ENCODE results near the gene C20orf202.

DNA sequence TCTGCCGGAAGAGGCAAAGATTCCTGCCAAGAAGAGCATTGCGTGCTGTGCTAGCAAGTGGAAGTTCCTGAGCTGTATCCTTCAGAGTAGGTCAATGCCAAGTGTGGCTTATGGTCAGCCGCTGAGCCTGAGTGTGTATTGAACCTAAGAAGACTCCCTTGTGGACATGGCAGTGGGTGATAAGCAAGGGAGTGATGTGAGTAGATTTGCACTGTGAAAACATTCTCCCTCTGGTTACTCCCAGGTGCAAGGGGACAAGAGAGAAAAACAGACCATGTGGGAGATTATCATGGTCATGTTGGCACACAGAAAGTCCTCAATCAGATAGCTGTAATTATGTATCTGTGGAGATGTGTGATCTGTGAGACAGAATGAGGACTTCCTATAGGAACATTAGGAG is 12.4 kb upstream of the C20orf202 start:
- TF ChIP-seq, protein P1, sequence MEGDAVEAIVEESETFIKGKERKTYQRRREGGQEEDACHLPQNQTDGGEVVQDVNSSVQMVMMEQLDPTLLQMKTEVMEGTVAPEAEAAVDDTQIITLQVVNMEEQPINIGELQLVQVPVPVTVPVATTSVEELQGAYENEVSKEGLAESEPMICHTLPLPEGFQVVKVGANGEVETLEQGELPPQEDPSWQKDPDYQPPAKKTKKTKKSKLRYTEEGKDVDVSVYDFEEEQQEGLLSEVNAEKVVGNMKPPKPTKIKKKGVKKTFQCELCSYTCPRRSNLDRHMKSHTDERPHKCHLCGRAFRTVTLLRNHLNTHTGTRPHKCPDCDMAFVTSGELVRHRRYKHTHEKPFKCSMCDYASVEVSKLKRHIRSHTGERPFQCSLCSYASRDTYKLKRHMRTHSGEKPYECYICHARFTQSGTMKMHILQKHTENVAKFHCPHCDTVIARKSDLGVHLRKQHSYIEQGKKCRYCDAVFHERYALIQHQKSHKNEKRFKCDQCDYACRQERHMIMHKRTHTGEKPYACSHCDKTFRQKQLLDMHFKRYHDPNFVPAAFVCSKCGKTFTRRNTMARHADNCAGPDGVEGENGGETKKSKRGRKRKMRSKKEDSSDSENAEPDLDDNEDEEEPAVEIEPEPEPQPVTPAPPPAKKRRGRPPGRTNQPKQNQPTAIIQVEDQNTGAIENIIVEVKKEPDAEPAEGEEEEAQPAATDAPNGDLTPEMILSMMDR (conservative IDR thresholded peaks at IDR 0.05 in 1 of 2, IDR thresholded peaks at IDR 0.05 in 1 of 2; ENCODE audit: extremely low read depth in 1 of 2, insufficient read depth in 1 of 2, low read depth in 1 of 2, low read length in 2 of 2): no peak
- no peak for TF ChIP-seq EZH2 (IDR thresholded peaks at IDR 0.05; ENCODE audit: borderline replicate concordance, low read length)
